ENCODE data around the gene LSMEM2.

- TF ChIP-seq POLR2A (IDR thresholded peaks at IDR 0.05) (no peak), CTCF (IDR thresholded peaks at IDR 0.05) (no peak), POLR2AphosphoS5 (IDR thresholded peaks at IDR 0.05) (no peak)
Observed at GRCh38 chr3:50300681-50301254, 21.9 kb downstream of the LSMEM2 start.
